Testis (tissue), 2 donors: Measurements from ENCODE around the gene SGSM2.

Source experiments
- CTCF ChIP-seq, 3 experiments: fragments of 450-650 bp in 2 of 3; fragments of 200-600 bp in 1 of 3; sonication (generic) in 1 of 3; IDR thresholded peaks; one replicate each; pipeline ENCODE4 v1.5.1; 2016 to 2019; ENCODE audit warnings: antibody characterized with exemption in 3 of 3, mild to moderate bottlenecking in 2 of 3, moderate library complexity in 1 of 3
- POLR2A ChIP-seq: fragments of 450-650 bp; IDR thresholded peaks from one replicate; pipeline ENCODE4 v1.6.1; 2017; ENCODE audit warnings: antibody characterized with exemption, mild to moderate bottlenecking, moderate library complexity

GRCh38 chr17:2295575-2295974 lies 41.7 kb upstream of the SGSM2 start:
- TF ChIP-seq CTCF (IDR thresholded peaks at IDR 0.05) (no peak), POLR2A (no peak)
